Left lobe of liver (tissue), 2 donors: ENCODE measurements around the gene CYP4F11. TPM values are rescaled to one million over a fixed set of nuclear protein-coding genes. Genes with fewer than 3 reads are reported as not detected.
"Not testable (repeated sequence)": the region's sequence is repeated elsewhere in the genome, so short reads cannot be mapped to it uniquely, and the experiment has no call there.

Source experiments
- ATAC-seq: fragments of 200-7000 bp; cut with Tn5 transposase; one replicate; pipeline ENCODE4 v1.9.1; 2020; ENCODE audit warnings: mild to moderate bottlenecking, moderate library complexity
- DNase-seq: peaks from one replicate; pipeline ENCODE4 v3.0.0-alpha.2; 2020; ENCODE audit warnings: low spot score
- total RNA-seq: library from RNA; stranded (reverse); gene quantifications from one replicate; pipeline ENCODE4 v1.2.1, GENCODE V29; 2021
- donor health status: DM: no; HTN: no; CAD: no; lungs with moderate emphysema.
- donor health status: DM: no; HTN: yes; CAD: no.

The CYP4F11 gene
- total RNA-seq, result 97.0 TPM

GRCh38 chr19:15934332-15935078 is at the start of gene CYP4F11:
CYP4F11 (minus strand) TSS chr19:15934529; CDS start chr19:15934408, 121 bp downstream.
- ATAC-seq (peak; percentile 83), DNase-seq (peak; percentile 97)

DNA sequence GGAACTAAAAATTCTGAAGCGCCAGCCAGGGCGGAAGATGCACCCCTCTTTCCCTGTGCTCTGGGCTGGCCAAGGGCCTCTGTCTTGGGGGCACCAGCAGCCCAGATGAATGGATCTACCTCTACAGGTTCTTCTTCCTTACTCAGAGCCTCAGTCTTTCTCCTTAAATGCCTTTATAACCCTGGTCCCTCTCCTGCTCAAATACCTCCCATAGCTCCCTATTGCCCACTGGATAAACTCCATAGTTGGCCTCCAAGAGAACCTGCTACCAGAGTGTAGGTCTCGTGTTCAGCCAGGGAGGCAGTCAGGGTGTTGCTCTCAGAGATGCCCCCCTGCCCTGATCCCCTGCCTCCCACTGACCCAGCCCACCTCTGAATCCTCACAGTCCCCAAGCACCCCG is 45.0 kb upstream of the CYP4F11 start:
- ATAC-seq, result no peak
- DNase-seq, result no peak

DNA sequence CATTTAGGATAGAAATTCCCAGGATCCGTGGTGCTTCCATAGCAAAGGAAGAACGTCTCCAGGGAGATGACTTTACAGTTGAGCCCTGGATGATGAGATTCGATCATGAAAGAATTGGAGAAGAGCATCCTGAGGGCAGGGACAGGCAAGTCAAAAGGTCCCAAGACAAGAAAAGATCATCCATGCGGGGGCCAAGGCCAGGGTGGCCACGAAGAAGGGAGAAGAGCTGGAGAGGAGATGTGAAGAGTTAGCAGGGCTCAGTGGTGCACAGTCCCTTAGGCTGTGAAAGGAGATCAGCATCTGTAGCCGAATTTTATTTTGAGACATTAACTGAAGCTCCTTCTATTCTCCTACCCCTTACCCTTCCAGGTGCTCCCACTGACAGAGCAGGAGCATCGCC is 43.4 kb upstream of the CYP4F11 start:
- DNase-seq, result no peak
- no peak for ATAC-seq

DNA sequence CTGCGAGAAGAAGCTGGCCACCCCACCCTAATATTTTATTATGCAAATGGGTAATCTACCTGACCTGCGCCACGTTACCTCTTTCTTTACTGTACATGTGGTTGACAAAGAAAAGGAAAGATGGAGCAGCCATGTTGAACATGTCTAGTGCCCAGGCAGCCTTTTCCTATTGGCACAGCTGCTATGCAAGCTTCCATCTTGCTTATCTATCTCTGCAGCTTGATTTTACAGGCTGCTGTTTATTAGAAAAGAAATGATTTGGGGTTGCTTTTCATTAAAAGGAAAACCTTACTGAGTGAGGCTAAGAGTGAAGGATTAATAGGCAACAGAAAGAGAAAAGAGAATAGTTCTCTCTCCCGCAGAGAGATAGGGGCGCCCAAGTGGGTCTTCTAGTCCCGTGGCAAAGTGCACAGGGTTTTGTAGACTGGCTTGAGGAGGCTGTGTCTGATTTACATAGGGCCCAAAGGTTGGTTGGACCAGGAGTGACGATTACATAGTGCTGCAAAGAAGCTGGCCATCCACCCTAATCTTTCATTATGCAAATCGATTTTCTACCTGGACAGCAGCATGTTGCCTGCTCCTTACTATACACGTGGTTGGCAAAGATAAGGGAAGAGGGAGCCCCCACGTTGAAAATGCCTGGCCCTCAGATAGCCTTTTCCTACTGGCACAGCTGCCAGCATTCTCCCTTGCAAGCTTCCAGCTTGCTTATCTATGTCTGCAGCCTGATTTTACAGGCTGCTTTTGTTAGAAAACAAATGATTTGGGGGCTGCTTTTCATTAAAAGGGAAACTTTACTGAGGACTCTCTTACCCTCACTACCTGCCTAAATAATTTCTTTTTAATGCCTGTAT is 42.7 kb upstream of the CYP4F11 start:
- DNase-seq (no peak), ATAC-seq (no peak)

DNA sequence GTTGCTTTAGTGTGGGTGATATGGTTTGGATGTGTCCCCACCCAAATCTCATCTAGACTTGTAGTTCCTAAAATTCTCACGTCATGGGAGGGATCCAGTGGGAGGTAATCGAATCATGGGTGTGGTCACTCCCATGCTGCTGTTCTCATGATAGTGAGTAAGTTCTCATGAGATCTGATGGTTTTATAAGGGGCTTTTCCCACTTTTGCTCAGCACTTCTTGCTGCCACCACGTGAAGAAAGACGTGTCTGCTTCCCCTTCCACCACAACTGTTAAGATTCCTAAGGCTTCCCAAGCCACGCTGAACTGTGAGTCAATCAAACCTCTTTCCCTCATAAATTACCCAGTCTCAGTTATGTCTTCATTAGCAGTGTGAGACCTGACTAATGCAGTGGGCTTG is 40.5 kb upstream of the CYP4F11 start:
- DNase-seq (no peak), ATAC-seq (no peak)

GRCh38 chr19:15972043-15972442 is 37.7 kb upstream of the CYP4F11 start:
- not testable (repeated sequence) for DNase-seq, ATAC-seq

GRCh38 chr19:15971224-15971780 is 37.0 kb upstream of the CYP4F11 start:
- DNase-seq (no peak), ATAC-seq (peak; percentile 82)

- DNase-seq (no peak), ATAC-seq (no peak)
Observed at GRCh38 chr19:15964231-15964630, 29.9 kb upstream of the CYP4F11 start.

DNA sequence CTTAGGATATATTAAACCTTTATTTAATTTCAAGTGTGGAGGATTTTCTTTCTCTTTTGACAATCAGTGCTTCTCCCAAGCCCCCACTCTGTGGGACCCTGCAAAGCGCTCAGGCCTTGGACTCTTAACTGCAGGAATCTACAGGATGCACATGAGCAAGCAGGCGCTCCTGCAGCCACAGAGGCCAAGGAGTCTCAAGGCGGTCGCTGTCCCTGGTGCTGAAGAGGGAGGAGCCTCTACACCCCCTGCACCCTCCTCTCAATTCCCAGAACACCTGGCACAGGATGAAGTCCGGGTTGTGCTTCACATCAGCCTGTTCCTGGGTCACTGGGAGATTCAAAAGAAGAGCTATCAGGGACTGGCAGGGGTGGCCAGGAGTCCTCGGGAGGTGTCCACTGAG is 28.0 kb upstream of the CYP4F11 start:
- ATAC-seq (no peak), DNase-seq (no peak)

GRCh38 chr19:15954820-15955219 is 20.5 kb upstream of the CYP4F11 start:
- ATAC-seq, result peak; percentile 99
- peak; percentile 87 for DNase-seq

DNA sequence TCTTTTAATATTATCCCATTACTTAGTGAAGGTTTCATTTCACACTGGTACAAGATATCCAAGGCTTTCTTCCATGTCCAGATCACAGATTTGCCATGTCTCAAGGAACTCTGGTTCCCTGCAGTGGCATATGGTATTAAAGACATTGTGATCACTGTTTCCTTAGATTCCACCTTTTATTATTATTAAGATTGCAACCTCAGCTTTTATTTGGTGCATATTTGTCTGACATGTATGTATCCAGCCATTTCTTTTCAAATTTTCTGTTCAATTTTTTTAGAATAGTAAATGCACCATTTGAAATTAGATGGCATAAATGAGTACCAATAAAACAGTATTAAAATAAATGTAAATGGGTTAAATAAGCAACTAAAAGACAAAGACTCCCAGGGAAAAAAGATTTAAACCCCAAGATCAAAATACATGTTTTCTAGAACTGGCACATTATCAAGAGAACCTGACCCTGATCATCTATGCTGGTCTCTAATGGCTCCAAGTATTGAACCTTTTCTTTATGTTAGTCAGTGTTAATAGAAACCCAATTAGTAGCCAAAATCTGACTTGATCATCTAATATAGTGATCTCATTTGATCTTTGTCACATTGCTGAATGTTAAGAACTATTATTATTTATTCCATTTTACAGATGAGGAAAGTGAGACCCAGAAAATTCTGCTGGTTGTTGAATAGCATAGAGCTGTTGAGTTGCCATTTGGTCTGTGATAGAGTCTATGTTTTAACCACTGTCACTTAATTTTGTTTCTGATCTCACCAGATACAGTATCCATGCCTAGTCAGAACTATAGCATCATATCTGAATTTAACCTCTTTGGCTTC is 14.1 kb upstream of the CYP4F11 start, which contains the start of gene OR10H4:
TSS of gene OR10H4 (plus strand) at position 786 of the 836 bp plus-strand sequence. CDS start at position 786, 0 bp downstream.
- no peak for ATAC-seq
- DNase-seq, result no peak

GRCh38 chr19:15945301-15945700 is 11.0 kb upstream of the CYP4F11 start:
- no peak for DNase-seq
- ATAC-seq, result peak; percentile 37

DNA sequence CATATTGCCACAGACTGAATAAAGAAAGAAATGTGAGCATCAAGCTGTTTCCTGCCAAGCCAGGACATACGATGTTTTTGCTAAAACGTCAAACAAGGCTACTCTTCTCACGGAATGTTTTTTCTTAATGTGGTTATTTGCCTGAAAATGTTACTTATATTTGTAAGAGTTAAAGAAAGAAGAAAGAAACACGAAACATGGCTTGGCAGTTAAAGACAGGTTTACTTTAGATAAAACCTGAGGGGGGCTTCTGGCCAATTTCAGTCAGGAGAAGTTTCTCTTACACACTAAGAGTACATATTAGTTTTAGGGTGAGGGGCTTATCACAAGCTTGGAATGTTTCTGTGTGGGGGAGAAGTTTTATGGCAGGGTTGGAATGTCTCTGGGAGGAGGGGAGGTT is 10.1 kb upstream of the CYP4F11 start:
- DNase-seq, result no peak
- no peak for ATAC-seq

DNA sequence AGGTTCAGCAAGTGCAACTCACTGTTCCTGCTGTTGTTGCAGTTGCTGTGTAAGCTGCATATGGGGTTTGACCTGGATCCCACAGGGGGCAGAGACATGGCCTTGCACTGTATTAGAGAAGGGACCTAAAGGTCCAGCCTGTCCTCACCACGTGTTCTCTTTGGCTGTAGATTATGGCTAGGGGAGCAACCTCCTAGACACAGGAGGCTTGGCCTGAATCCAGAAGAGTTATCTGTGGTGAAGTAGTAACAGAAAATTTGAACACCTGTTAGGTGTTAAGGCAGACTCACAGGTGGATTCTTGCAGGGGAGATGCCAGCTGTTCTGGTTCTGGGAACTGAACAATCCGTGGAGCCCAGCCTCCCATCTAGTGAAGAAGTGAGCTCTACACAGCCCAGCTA is 3.4 kb upstream of the CYP4F11 start:
- DNase-seq (no peak), ATAC-seq (no peak)

DNA sequence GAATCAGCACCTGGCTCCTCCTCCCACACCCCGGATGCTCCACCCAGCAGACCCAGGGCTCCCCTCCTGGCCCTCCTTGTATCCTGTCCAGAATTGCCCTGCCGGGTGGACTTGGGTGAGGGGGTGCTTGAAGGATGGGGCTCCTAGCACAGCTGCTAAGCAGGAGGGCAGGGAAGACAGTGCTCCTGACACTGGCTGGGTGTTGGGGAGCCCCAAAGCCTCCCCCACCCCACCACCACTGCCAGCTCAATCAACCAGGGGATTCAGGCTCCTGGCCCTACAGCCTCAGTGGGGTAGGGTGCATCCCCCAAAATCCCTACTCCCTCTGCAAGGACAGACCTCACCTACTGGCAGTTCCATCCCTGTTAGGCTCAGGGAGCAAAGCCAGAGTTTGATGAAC is 2.6 kb upstream of the CYP4F11 start:
- no peak for ATAC-seq
- DNase-seq, result no peak

DNA sequence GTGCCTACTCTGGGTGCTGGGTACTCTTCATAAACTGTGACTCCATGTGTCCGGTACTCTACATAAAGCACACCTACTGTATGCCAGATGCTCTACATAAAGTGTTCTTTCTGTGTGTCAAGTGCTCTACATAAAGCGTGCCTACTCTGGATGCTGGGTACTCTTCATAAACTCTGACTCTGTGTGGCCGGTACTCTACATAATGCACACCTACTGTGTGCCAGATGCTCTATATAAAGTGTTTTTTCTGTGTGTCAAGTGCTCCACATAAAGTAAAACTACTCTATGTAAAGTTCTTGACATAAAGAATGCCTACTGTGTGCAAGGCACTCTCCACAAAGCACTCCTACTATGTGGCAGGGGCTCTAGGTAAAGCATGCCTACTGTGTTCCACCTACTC is 1.8 kb upstream of the CYP4F11 start:
- no peak for ATAC-seq
- peak; percentile 33 for DNase-seq

DNA sequence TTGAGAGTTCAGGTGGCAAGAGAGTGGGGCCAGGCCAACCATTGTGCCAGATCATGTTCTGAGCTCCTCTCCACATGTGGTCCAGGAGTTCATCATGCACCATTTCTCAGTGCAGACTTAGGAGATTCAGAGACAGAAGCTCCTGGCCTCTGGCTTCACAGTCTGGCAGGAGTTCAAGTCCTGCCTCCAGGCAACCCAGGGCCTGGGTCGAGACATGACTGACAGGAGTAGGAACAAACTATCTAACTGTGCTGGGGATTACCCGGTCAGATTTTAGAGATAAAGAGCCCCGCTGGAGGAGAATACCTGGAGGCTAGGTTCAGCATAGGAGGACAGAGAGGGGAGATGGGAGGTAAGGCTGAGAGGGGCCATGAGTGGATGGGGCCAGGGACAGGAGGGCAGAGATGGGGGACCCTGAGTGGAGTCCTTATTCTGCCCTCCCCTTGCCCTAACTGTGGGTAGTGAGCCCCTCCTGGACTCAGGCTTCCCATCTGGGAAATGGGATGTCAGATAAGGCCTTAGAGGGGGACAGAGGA is 906 bp upstream of the CYP4F11 start:
- peak; percentile 55 for ATAC-seq
- DNase-seq, result peak; percentile 68

DNA sequence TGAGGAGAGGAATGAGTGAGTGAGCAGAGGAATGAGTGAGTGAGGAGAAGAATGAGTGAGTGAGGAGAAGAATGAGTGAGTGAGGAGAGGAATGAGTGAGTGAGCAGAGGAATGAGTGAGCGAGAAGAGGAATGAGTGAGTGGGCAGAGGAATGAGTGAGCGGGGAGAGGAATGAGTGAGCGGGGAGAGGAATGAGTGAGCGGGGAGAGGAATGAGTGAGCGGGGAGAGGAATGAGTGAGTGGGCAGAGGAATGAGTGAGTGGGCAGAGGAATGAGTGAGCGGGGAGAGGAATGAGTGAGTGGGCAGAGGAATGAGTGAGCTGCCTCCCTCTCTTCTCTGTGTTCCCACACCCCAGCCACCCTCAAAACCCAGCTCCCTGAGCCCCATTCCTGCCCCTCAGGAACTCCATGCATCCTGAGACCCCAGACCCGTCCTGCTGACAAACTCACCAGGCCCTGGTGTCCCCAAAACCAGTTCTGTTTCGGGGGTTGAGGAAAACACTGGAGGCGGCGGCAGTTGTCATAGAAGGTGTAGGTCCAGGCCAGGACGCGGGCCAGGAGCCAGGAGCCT is 483 bp downstream of the CYP4F11 start:
- not testable (repeated sequence) for ATAC-seq, DNase-seq

DNA sequence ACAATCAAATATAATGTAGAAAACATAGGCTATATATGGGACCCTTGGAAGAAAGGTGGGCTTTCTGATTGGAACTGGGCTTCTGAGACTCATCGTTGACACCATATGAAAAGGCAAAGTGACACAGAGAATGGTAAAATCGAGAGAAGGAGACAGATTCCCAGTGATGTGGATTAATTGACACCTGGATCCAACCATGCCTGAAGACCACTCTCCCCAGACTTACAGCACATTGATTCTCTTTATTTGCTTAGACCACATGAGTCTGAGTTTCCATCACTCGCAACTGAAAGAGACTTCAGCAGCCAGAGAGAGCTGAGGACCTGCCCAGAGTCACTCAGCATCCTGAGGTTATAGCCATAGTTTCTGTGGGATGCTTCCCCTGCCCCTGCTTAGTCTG is 6.0 kb downstream of the CYP4F11 start:
- DNase-seq, result no peak
- ATAC-seq, result no peak

- DNase-seq (peak; percentile 93), ATAC-seq (peak; percentile 88)
Observed at GRCh38 chr19:15926484-15926883, 7.8 kb downstream of the CYP4F11 start.
